T-helper 2 cell (primary cell): ENCODE data around the gene RC3H1.
"Not testable (repeated sequence)": the region's sequence is repeated elsewhere in the genome, so short reads cannot be mapped to it uniquely, and the experiment has no call there.

Experiments
- DNase-seq, 5 experiments: peaks; one replicate each; pipeline versions ENCODE4 v3.0.0 to v3.0.0-alpha.2; 2012 to 2022

RC3H1 gene

GRCh38 chr1:173946380-173946921 lies 75.7 kb downstream of the RC3H1 start:
- no peak for DNase-seq

GRCh38 chr1:173937062-173937461 lies 85.1 kb downstream of the RC3H1 start:
- DNase-seq: no peak

- DNase-seq: peak in 1 of 5 experiments; percentile 9
Measured at GRCh38 chr1:173934440-173934839, 87.7 kb downstream of the RC3H1 start.

- not testable (repeated sequence) for DNase-seq
Measured at GRCh38 chr1:173930541-173930940, 91.6 kb downstream of the RC3H1 start.

- DNase-seq: no peak
Measured at GRCh38 chr1:173925306-173926242, 96.6 kb downstream of the RC3H1 start.

GRCh38 chr1:173920861-173921260 lies 101.3 kb downstream of the RC3H1 start:
- DNase-seq: no peak

- DNase-seq: peak in 1 of 5 experiments; percentile 8
Measured at GRCh38 chr1:173917635-173918493, 104.3 kb downstream of the RC3H1 start.

- DNase-seq: no peak
Measured at GRCh38 chr1:173917149-173917548, 105.0 kb downstream of the RC3H1 start, which contains the start of gene SERPINC1. Gene SERPINC1 (minus strand): TSS chr1:173917327. CDS start chr1:173917259, 68 bp downstream.

GRCh38 chr1:173916667-173917066 lies 105.5 kb downstream of the RC3H1 start:
- no peak for DNase-seq

GRCh38 chr1:173915596-173915995 lies 106.6 kb downstream of the RC3H1 start:
- DNase-seq: no peak

- DNase-seq: peak in 2 of 5 experiments; percentile 5 to 44
Measured at GRCh38 chr1:173914366-173914871, 107.7 kb downstream of the RC3H1 start.

GRCh38 chr1:173913111-173913510 lies 109.0 kb downstream of the RC3H1 start:
- DNase-seq: no peak

GRCh38 chr1:173903827-173904531 lies 118.2 kb downstream of the RC3H1 start:
- no peak for DNase-seq

- no peak for DNase-seq
Measured at GRCh38 chr1:173900992-173901391, 121.2 kb downstream of the RC3H1 start.

GRCh38 chr1:173900427-173900826 lies 121.7 kb downstream of the RC3H1 start:
- peak in 1 of 5 experiments; percentile 12 for DNase-seq

- no peak for DNase-seq
Measured at GRCh38 chr1:173894189-173894588, 128.0 kb downstream of the RC3H1 start.

GRCh38 chr1:173893611-173894010 lies 128.5 kb downstream of the RC3H1 start:
- DNase-seq: no peak

GRCh38 chr1:173889885-173890284 lies 132.3 kb downstream of the RC3H1 start:
- DNase-seq: no peak

- no peak for DNase-seq
Measured at GRCh38 chr1:173888749-173889148, 133.4 kb downstream of the RC3H1 start.

- DNase-seq: peak in 1 of 5 experiments; percentile 41
Measured at GRCh38 chr1:173887627-173888026, 134.5 kb downstream of the RC3H1 start.

- DNase-seq: no peak
Measured at GRCh38 chr1:173886746-173887611, 135.2 kb downstream of the RC3H1 start.
